ENCODE data around the gene TSEN34.

Gene TSEN34

GRCh38 chr19:54201980-54202379 lies 10.9 kb downstream of the TSEN34 start:
- Histone ChIP-seq H4K8ac (ENCODE audit: low read length) (no peak overlapping the region), H3K4ac (ENCODE audit: low read depth in 1 of 2, low read length in 2 of 2) (no peak overlapping the region), H3K23ac (ENCODE audit: low read length in 2 of 2) (no peak overlapping the region), H3K4me3 (ENCODE audit: insufficient read depth in 1 of 2, low read depth in 1 of 2, low read length in 2 of 2) (peak overlapping the region in 1 of 2 experiments; percentile 91), H3K4me2 (ENCODE audit: low read length, poor library complexity, severe bottlenecking) (peak overlapping the region; percentile 67), H2AFZ (ENCODE audit: low read depth, low read length) (no peak overlapping the region), H3K14ac (ENCODE audit: low read length in 2 of 2) (no peak overlapping the region), H3K79me1 (replicated peaks; ENCODE audit: low read length, poor library complexity, severe bottlenecking) (peaks cover 5% of the 10 kb centered on the region), H4K91ac (ENCODE audit: low read length) (no peak overlapping the region), H3K27me3 (ENCODE audit: control insufficient read depth in 1 of 2, insufficient read depth in 1 of 2, low read length in 2 of 2) (no peaks in the 10 kb centered on the region), H2BK120ac (ENCODE audit: low read depth, low read length) (no peak overlapping the region), H2BK12ac (ENCODE audit: low read length in 2 of 2) (no peak overlapping the region), H3K27ac (ENCODE audit: low read length, poor library complexity, severe bottlenecking) (peak overlapping the region; percentile 13), H3K9me3 (ENCODE audit: control insufficient read depth, low read length) (no peaks in the 10 kb centered on the region), H3K36me3 (ENCODE audit: control insufficient read depth in 1 of 2, insufficient read depth in 2 of 2, low read depth in 1 of 2, low read length in 2 of 2) (peaks cover 40 to 61% of the 10 kb centered on the region in 2 experiments), H2BK15ac (ENCODE audit: low read depth, poor library complexity, severe bottlenecking) (no peak overlapping the region), H2BK5ac (ENCODE audit: low read depth, low read length, poor library complexity, severe bottlenecking) (no peak overlapping the region), H3K4me1 (ENCODE audit: control insufficient read depth, insufficient read depth, low read depth, low read length) (peaks cover 27% of the 10 kb centered on the region), H3K9ac (ENCODE audit: low read length) (peak overlapping the region; percentile 97), H2AK5ac (ENCODE audit: low read length, severe bottlenecking) (no peak overlapping the region), H3K18ac (ENCODE audit: low read depth in 1 of 2, low read length in 2 of 2) (no peak overlapping the region)
- 60% methylated on average over 13 of the region's 13 CpGs for WGBS
- peak; percentile 31 for DNase-seq

DNA sequence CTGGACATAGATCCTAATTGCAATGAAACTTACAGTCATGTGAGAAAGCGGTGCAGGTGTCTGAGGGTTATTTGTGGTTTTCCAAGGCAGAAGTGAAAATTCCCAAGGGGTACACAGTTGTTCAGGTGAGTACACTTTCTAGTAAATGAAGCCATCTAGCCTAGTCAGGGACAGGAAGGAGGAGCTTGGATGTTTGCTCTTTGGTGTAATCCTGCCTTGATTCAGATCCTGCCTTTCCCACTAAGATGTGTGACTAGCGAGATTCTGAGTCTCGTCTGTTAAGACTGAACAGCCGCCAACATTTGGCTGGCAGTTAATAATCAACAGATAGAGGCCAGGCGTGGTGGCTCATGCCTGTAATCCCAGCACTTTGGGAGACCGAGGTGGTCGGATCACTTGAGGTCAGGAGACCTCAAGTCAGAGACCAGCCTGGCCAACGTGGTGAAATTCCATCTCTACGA lies 12.1 kb downstream of the TSEN34 start:
- Histone ChIP-seq H3K4me2 (ENCODE audit: low read length, poor library complexity, severe bottlenecking) (peak overlapping the region; percentile 55), H3K36me3 (ENCODE audit: control insufficient read depth in 1 of 2, insufficient read depth in 2 of 2, low read depth in 1 of 2, low read length in 2 of 2) (peaks cover 52 to 69% of the 10 kb centered on the region in 2 experiments), H3K4ac (ENCODE audit: low read depth in 1 of 2, low read length in 2 of 2) (no peak overlapping the region), H3K4me1 (ENCODE audit: control insufficient read depth, insufficient read depth, low read depth, low read length) (peaks cover 34% of the 10 kb centered on the region), H2BK12ac (ENCODE audit: low read length in 2 of 2) (no peak overlapping the region), H2BK15ac (ENCODE audit: low read depth, poor library complexity, severe bottlenecking) (no peak overlapping the region), H3K23ac (ENCODE audit: low read length in 2 of 2) (no peak overlapping the region), H3K79me1 (replicated peaks; ENCODE audit: low read length, poor library complexity, severe bottlenecking) (peaks cover 3% of the 10 kb centered on the region), H4K91ac (ENCODE audit: low read length) (no peak overlapping the region), H2BK5ac (ENCODE audit: low read depth, low read length, poor library complexity, severe bottlenecking) (no peak overlapping the region), H2AFZ (ENCODE audit: low read depth, low read length) (no peak overlapping the region), H2BK120ac (ENCODE audit: low read depth, low read length) (no peak overlapping the region), H3K27me3 (ENCODE audit: control insufficient read depth in 1 of 2, insufficient read depth in 1 of 2, low read length in 2 of 2) (no peaks in the 10 kb centered on the region), H3K9ac (ENCODE audit: low read length) (peak overlapping the region; percentile 97), H3K9me3 (ENCODE audit: control insufficient read depth, low read length) (no peaks in the 10 kb centered on the region), H3K4me3 (ENCODE audit: insufficient read depth in 1 of 2, low read depth in 1 of 2, low read length in 2 of 2) (peak overlapping the region; percentile 21 to 91), H2AK5ac (ENCODE audit: low read length, severe bottlenecking) (no peak overlapping the region), H3K27ac (ENCODE audit: low read length, poor library complexity, severe bottlenecking) (peak overlapping the region; percentile 64), H3K14ac (ENCODE audit: low read length in 2 of 2) (no peak overlapping the region), H4K8ac (ENCODE audit: low read length) (no peak overlapping the region), H3K18ac (ENCODE audit: low read depth in 1 of 2, low read length in 2 of 2) (no peak overlapping the region)
- 80% methylated on average over 9 of the region's 9 CpGs for WGBS
- DNase-seq, result no peak

DNA sequence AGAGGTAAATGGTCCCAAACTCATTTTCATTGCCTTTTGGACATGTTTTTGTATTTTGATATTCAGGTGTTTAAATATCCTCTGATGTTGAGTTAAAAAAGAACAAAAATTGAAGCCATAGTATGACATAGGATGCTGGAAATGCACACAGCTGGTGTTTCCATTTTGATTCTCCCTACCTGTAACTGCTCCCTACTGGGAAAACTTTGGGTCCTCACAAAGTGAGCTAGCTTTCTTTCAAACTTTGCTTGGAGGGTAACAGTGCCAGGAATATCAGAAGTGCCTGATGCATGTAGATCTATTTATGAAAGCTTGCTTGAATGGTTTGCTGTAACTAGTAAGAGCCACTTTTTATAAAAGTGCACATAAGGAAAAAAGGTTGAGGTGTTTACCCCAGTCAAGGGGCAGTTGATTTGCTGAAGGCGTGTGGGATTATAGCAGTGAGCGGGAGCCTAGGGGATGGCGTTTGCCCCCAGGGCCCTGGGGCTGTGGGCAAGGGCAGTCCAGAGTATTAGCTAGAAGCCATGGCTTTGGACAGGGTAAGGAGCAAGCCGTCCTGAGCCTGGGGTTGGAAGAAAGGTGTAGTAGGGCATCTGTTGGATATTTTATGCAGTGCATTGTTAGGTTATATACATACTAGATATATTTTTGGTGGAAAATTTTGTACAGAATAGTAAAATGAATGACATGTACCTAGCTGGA lies 13.8 kb downstream of the TSEN34 start:
- Histone ChIP-seq H2BK15ac (ENCODE audit: low read depth, poor library complexity, severe bottlenecking) (no peak overlapping the region), H4K91ac (ENCODE audit: low read length) (no peak overlapping the region), H3K27ac (ENCODE audit: low read length, poor library complexity, severe bottlenecking) (no peak overlapping the region), H3K18ac (ENCODE audit: low read depth in 1 of 2, low read length in 2 of 2) (no peak overlapping the region), H3K9ac (ENCODE audit: low read length) (peak overlapping the region; percentile 97), H3K4ac (ENCODE audit: low read depth in 1 of 2, low read length in 2 of 2) (no peak overlapping the region), H3K4me1 (ENCODE audit: control insufficient read depth, insufficient read depth, low read depth, low read length) (peaks cover 50% of the 10 kb centered on the region), H2BK5ac (ENCODE audit: low read depth, low read length, poor library complexity, severe bottlenecking) (no peak overlapping the region), H3K9me3 (ENCODE audit: control insufficient read depth, low read length) (no peaks in the 10 kb centered on the region), H3K27me3 (ENCODE audit: control insufficient read depth in 1 of 2, insufficient read depth in 1 of 2, low read length in 2 of 2) (no peaks in the 10 kb centered on the region), H3K4me2 (ENCODE audit: low read length, poor library complexity, severe bottlenecking) (no peak overlapping the region), H3K79me1 (replicated peaks; ENCODE audit: low read length, poor library complexity, severe bottlenecking) (no peaks in the 10 kb centered on the region), H4K8ac (ENCODE audit: low read length) (no peak overlapping the region), H2AK5ac (ENCODE audit: low read length, severe bottlenecking) (no peak overlapping the region), H3K4me3 (ENCODE audit: insufficient read depth in 1 of 2, low read depth in 1 of 2, low read length in 2 of 2) (peak overlapping the region in 1 of 2 experiments; percentile 35), H2AFZ (ENCODE audit: low read depth, low read length) (no peak overlapping the region), H2BK12ac (ENCODE audit: low read length in 2 of 2) (no peak overlapping the region), H2BK120ac (ENCODE audit: low read depth, low read length) (no peak overlapping the region), H3K14ac (ENCODE audit: low read length in 2 of 2) (no peak overlapping the region), H3K23ac (ENCODE audit: low read length in 2 of 2) (no peak overlapping the region), H3K36me3 (ENCODE audit: control insufficient read depth in 1 of 2, insufficient read depth in 2 of 2, low read depth in 1 of 2, low read length in 2 of 2) (peaks cover 62 to 77% of the 10 kb centered on the region in 2 experiments)
- 96% methylated on average over 4 of the region's 4 CpGs for WGBS
- DNase-seq, result no peak

DNA sequence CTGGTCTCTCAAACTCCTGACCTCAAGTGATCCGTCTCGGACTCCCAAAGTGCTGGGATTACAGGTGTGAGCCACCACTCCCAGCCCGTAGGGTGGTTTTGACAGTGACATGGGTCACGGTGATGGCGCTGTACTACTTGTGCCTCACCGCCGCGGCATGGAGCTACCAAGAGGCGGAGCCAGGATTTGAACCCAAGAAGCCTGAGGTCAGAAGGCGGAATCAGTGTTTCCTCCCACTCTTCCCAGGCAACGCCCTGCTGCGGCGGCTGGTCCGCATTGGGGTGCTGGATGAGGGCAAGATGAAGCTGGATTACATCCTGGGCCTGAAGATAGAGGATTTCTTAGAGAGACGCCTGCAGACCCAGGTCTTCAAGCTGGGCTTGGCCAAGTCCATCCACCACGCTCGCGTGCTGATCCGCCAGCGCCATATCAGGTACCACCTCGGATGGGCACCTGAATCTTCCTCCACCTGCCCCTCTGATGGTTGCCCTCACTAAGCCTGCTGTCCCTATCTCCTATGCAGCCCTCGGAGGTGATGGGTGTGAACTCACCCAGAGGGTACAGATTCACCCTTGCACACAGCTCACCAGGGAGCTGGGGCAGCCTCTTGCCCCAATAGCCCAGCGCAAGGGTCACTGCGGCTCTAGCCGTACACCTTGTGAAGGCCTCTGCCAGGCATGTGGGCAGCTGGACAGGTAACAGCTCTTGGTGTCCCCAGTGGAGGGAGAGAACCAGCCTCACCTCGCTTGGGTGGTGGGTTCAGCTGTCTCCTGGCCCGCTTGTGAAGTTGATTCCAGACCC lies 15.1 kb downstream of the TSEN34 start:
- Histone ChIP-seq H3K4me3 (ENCODE audit: insufficient read depth in 1 of 2, low read depth in 1 of 2, low read length in 2 of 2) (no peak overlapping the region), H3K18ac (ENCODE audit: low read depth in 1 of 2, low read length in 2 of 2) (no peak overlapping the region), H4K8ac (ENCODE audit: low read length) (no peak overlapping the region), H2BK120ac (ENCODE audit: low read depth, low read length) (no peak overlapping the region), H3K14ac (ENCODE audit: low read length in 2 of 2) (no peak overlapping the region), H4K91ac (ENCODE audit: low read length) (no peak overlapping the region), H2BK12ac (ENCODE audit: low read length in 2 of 2) (no peak overlapping the region), H3K36me3 (ENCODE audit: control insufficient read depth in 1 of 2, insufficient read depth in 2 of 2, low read depth in 1 of 2, low read length in 2 of 2) (peaks cover 63 to 82% of the 10 kb centered on the region in 2 experiments), H3K79me1 (replicated peaks; ENCODE audit: low read length, poor library complexity, severe bottlenecking) (peaks cover under 1% of the 10 kb centered on the region), H2AFZ (ENCODE audit: low read depth, low read length) (no peak overlapping the region), H2AK5ac (ENCODE audit: low read length, severe bottlenecking) (no peak overlapping the region), H3K23ac (ENCODE audit: low read length in 2 of 2) (no peak overlapping the region), H3K27ac (ENCODE audit: low read length, poor library complexity, severe bottlenecking) (no peak overlapping the region), H3K4me2 (ENCODE audit: low read length, poor library complexity, severe bottlenecking) (no peak overlapping the region), H3K4ac (ENCODE audit: low read depth in 1 of 2, low read length in 2 of 2) (no peak overlapping the region), H3K9ac (ENCODE audit: low read length) (peak overlapping the region; percentile 36), H3K9me3 (ENCODE audit: control insufficient read depth, low read length) (no peaks in the 10 kb centered on the region), H3K4me1 (ENCODE audit: control insufficient read depth, insufficient read depth, low read depth, low read length) (peaks cover 59% of the 10 kb centered on the region), H2BK15ac (ENCODE audit: low read depth, poor library complexity, severe bottlenecking) (no peak overlapping the region), H3K27me3 (ENCODE audit: control insufficient read depth in 1 of 2, insufficient read depth in 1 of 2, low read length in 2 of 2) (no peaks in the 10 kb centered on the region), H2BK5ac (ENCODE audit: low read depth, low read length, poor library complexity, severe bottlenecking) (no peak overlapping the region)
- DNase-seq, result no peak
- 95% methylated on average over 27 of the region's 27 CpGs for WGBS

Measured in mesenchymal stem cell (in vitro differentiated cells and primary cell).